OCI-LY3 (cell line): ENCODE data around the gene RGS21.

ENCODE experiments used
- H2AFZ ChIP-seq: fragments of 200-600, 300-600 bp; shearing (Covaris generic); 2 replicates; pipeline ENCODE4 v1.6.0; 2014; ENCODE audit warnings: antibody characterized with exemption, low read depth, low read length
- H3K27ac ChIP-seq: fragments of 200-600, 300-600 bp; sonication (generic); 2 replicates; pipeline ENCODE4 v1.5.1; 2014; ENCODE audit warnings: mild to moderate bottlenecking, low read length, moderate library complexity, mixed read lengths
- H3K27me3 ChIP-seq: fragments of 200-600, 300-600 bp; sonication (generic); 2 replicates; pipeline ENCODE4 v1.6.1; 2014; ENCODE audit warnings: low read depth, low read length, mixed read lengths
- H3K36me3 ChIP-seq: fragments of 200-600, 300-600 bp; sonication (generic); replicated peaks from 2 replicates; pipeline ENCODE3; 2014; ENCODE audit warnings: low read depth, low read length, mixed read lengths
- H3K4me1 ChIP-seq: fragments of 300-600, 200-600 bp; sonication (generic); 2 replicates; pipeline ENCODE4 v1.6.1; 2014; ENCODE audit warnings: low read length, mixed read lengths
- H3K4me2 ChIP-seq: fragments of 200-600, 300-600 bp; sonication (generic); 2 replicates; pipeline ENCODE4 v1.6.1; 2014; ENCODE audit warnings: low read length, mixed read lengths
- H3K4me3 ChIP-seq: fragments of 300-600, 200-600 bp; sonication (generic); 2 replicates; pipeline ENCODE4 v1.5.1; 2014; ENCODE audit warnings: antibody characterized with exemption, mild to moderate bottlenecking, low read length, moderate library complexity
- H3K79me2 ChIP-seq: fragments of 300-600, 200-600 bp; shearing (Covaris generic); 2 replicates; pipeline ENCODE4 v1.6.1; 2014; ENCODE audit warnings: mild to moderate bottlenecking, low read length, mixed read lengths
- H3K9ac ChIP-seq: fragments of 300-600, 200-600 bp; shearing (Covaris generic); 2 replicates; pipeline ENCODE4 v1.6.0; 2014; ENCODE audit warnings: mild to moderate bottlenecking, low read length, moderate library complexity
- H3K9me3 ChIP-seq: fragments of 200-600, 300-600 bp; shearing (Covaris generic); 2 replicates; pipeline ENCODE4 v1.6.1; 2014; ENCODE audit warnings: low read length, mixed read lengths; ENCODE audit not compliant: insufficient read depth
- H4K20me1 ChIP-seq: fragments of 200-600, 300-600 bp; sonication (generic); 2 replicates; pipeline ENCODE4 v1.6.1; 2016; ENCODE audit warnings: low read length, mixed read lengths; ENCODE audit not compliant: insufficient read depth
- EZH2phosphoT487 ChIP-seq: fragments of 200-600 bp; shearing (Covaris generic); IDR thresholded peaks from 2 replicates; pipeline ENCODE4 v1.6.1; 2018; ENCODE audit warnings: antibody characterized with exemption, mixed run types, low read depth
- TF ChIP-seq, protein P1 (sequence below): fragments of 200-600, 300-600 bp; sonication (generic); IDR thresholded peaks from 2 replicates; pipeline ENCODE4 v1.5.1; 2014; ENCODE audit warnings: antibody characterized with exemption, low read length, low read depth

Gene RGS21, protein sequence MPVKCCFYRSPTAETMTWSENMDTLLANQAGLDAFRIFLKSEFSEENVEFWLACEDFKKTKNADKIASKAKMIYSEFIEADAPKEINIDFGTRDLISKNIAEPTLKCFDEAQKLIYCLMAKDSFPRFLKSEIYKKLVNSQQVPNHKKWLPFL

DNA sequence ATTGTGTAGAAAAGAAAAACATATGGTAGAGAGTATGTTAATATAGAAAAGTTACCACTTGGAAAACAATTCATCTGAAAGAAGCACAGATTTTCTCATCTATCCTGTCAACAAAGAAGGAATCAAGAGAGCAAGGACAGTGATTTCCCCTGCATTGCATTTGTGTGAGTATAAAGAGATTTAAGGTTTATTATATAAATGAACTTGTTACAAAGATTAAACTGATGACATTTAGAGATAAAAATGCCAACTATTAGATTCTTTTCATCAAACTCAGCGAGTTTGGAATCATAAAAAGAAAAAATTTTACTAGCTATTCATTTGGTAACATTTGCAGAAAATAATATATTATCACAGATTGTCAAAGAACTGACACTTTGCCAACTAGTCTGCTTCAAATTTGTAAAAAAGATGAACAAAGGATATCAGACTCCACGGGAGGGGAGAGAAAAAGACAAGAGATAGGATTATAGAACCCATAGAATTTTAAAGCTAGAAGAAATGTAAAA lies at the start of gene RGS21:
RGS21 (plus strand) TSS at position 51 of the 509 bp plus-strand sequence. CDS start 26,045 bp downstream, outside the sequence.
- no peaks in the 10 kb centered on the region for H4K20me1 ChIP-seq
- H3K4me2 ChIP-seq: no peak within 1 kb of the TSS
- no peak within 1 kb of the TSS for H3K27ac ChIP-seq
- no peaks in the 10 kb centered on the region for H3K9me3 ChIP-seq
- no peaks in the 10 kb centered on the region for H3K4me1 ChIP-seq
- no peak for TF ChIP-seq EZH2phosphoT487
- TF ChIP-seq, protein P1, sequence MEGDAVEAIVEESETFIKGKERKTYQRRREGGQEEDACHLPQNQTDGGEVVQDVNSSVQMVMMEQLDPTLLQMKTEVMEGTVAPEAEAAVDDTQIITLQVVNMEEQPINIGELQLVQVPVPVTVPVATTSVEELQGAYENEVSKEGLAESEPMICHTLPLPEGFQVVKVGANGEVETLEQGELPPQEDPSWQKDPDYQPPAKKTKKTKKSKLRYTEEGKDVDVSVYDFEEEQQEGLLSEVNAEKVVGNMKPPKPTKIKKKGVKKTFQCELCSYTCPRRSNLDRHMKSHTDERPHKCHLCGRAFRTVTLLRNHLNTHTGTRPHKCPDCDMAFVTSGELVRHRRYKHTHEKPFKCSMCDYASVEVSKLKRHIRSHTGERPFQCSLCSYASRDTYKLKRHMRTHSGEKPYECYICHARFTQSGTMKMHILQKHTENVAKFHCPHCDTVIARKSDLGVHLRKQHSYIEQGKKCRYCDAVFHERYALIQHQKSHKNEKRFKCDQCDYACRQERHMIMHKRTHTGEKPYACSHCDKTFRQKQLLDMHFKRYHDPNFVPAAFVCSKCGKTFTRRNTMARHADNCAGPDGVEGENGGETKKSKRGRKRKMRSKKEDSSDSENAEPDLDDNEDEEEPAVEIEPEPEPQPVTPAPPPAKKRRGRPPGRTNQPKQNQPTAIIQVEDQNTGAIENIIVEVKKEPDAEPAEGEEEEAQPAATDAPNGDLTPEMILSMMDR: no peak
- H3K79me2 ChIP-seq: no peaks in the 10 kb centered on the region
- no peaks in the 10 kb centered on the region for H3K27me3 ChIP-seq
- no peaks in the 10 kb centered on the region for H3K36me3 ChIP-seq
- H2AFZ ChIP-seq: no peak within 1 kb of the TSS
- no peak within 1 kb of the TSS for H3K9ac ChIP-seq
- H3K4me3 ChIP-seq: no peak within 1 kb of the TSS

DNA sequence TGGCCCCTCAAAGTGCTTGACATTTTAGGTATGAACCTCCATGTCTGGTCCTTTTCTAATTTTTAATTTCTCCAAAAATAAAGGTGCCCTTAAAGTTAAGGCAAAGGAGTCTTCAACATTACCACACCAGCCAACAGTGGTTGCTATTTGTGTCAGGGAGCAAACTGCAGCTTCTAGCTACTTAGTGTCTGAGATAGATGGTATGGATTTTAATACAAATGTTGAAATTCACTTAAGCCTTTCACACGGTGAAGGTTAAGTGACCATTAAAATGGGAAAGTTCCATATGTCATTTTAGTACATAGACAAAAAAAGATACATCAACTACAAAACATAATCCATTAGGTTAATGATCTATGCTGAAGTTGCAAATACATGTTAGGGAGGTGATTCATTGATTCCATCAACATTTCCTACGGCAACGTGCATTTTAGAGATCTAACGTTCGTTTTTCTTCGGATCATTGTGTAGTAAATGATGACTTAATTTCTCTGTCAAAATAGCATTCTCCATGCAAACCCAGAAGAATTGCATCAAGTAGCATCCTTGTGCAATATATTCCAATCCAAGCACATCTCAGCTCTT lies 48.2 kb upstream of the RGS21 start:
- Histone ChIP-seq H3K27ac (no peak overlapping the region), H3K9ac (no peak overlapping the region), H3K4me2 (no peak overlapping the region), H3K4me1 (no peaks in the 10 kb centered on the region), H4K20me1 (no peaks in the 10 kb centered on the region), H3K36me3 (no peaks in the 10 kb centered on the region), H3K79me2 (no peaks in the 10 kb centered on the region), H2AFZ (no peak overlapping the region), H3K9me3 (no peaks in the 10 kb centered on the region), H3K27me3 (no peaks in the 10 kb centered on the region), H3K4me3 (no peak overlapping the region)
- TF ChIP-seq, protein P1: no peak

DNA sequence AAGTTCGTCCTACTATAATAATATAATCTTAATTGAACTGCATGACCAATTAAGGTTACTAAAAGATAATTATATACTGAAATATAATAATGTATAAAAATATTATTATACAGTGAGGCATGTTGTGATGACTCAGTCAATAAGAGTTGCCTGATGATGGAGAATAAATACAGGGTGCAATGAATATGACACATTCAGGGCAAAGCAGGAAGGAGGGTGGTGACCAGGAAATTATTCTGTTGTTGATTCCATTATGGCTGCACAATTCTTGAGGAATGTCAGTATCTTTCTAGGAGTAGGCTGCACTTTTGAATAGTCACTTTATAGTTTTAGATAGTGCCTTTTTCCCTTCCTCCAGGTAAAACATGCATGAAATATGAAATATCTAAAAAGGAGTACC lies 46.4 kb upstream of the RGS21 start:
- no peak overlapping the region for H3K27ac ChIP-seq
- no peaks in the 10 kb centered on the region for H3K27me3 ChIP-seq
- H3K79me2 ChIP-seq: no peaks in the 10 kb centered on the region
- H3K36me3 ChIP-seq: no peaks in the 10 kb centered on the region
- H3K9me3 ChIP-seq: no peaks in the 10 kb centered on the region
- no peak overlapping the region for H3K9ac ChIP-seq
- peaks cover 5% of the 10 kb centered on the region; the same call in 1 of the 2 replicates for H3K4me1 ChIP-seq
- no peak overlapping the region for H3K4me3 ChIP-seq
- H2AFZ ChIP-seq: no peak overlapping the region
- no peak for TF ChIP-seq EZH2phosphoT487
- TF ChIP-seq, protein P1: no peak
- no peaks in the 10 kb centered on the region for H4K20me1 ChIP-seq
- no peak overlapping the region for H3K4me2 ChIP-seq

DNA sequence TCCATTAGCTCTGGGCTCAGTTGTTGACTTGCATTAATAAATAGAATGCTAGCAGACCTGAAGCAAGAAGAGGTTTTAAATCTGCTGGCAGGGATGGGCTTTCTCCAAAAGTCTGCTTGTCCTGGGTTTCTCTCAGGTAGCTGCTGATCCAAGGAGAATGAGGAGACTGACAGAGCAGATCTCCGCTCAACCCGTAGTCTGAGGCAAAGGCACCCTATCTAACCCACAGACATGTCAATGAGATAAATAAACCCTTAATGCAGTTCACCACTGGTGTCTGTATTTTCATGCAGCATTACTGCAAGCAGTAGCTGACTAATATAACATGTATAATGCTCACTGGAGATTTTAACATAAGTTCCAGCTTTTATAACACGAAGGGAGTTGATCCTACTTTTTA lies 44.1 kb upstream of the RGS21 start:
- Histone ChIP-seq H3K9ac (no peak overlapping the region), H3K27ac (no peak overlapping the region), H3K79me2 (no peaks in the 10 kb centered on the region), H3K4me1 (peaks cover 5% of the 10 kb centered on the region; the same call in 1 of the 2 replicates), H3K9me3 (no peaks in the 10 kb centered on the region), H3K4me3 (no peak overlapping the region), H3K36me3 (no peaks in the 10 kb centered on the region), H4K20me1 (no peaks in the 10 kb centered on the region), H2AFZ (no peak overlapping the region), H3K4me2 (no peak overlapping the region), H3K27me3 (no peaks in the 10 kb centered on the region)
- TF ChIP-seq, protein P1: no peak
- TF ChIP-seq EZH2phosphoT487: no peak
